ENCODE measurements around the gene KANSL1. TPM values are rescaled to one million over a fixed set of nuclear protein-coding genes. Genes with fewer than 3 reads are reported as not detected.
A peak's percentile ranks its signal among the peaks of the same experiment; 100 is the strongest.

KANSL1 gene
- total and polyA plus RNA-seq, 9 of the 15 experiments (the other 6 are each of a cell fraction or from before 2014, with no cell fraction given) = 3.6 to 55.4 (median 31.8) TPM

- intact Hi-C loops (cut with micrococcal nuclease) (no loop called here), in situ Hi-C loops (cut with MboI) (loop anchor here (5.0 to 25.0 kb wide), 3 partner anchors 217 to 837 kb away; no protein-coding TSS in a partner anchor)
- no peaks in the 10 kb centered on the region for H4K20me1 ChIP-seq (replicated peaks; ENCODE audit: control insufficient read depth, insufficient read depth, low read length)
- peaks cover 0 to 18% of the 10 kb centered on the region in 2 experiments; a peak in 2 of 5 replicates for H3K4me1 ChIP-seq (replicated peaks in 1 of 2; ENCODE audit: control insufficient read depth in 2 of 2, insufficient read depth in 2 of 2, low read length in 2 of 2)
- no peak overlapping the region for H3K27ac ChIP-seq (ENCODE audit: extremely low read depth, low read depth, low read length)
- no TSS peak for BruUV-seq (replicated peaks)
- no peaks in the 10 kb centered on the region for H3K27me3 ChIP-seq (ENCODE audit: control insufficient read depth in 2 of 2, insufficient read depth in 2 of 2, low read length in 2 of 2)
- no peaks in the 10 kb centered on the region for H3K9me3 ChIP-seq (replicated peaks; ENCODE audit: control insufficient read depth, insufficient read depth, low read depth, low read length)
- no peaks in the 10 kb centered on the region for H3K79me2 ChIP-seq (ENCODE audit: control insufficient read depth, insufficient read depth, low read length)
- H3K4me2 ChIP-seq (ENCODE audit: insufficient read depth, low read length) = no peak overlapping the region
- ChIA-PET POLR2A (interaction anchor here (1.1 kb wide), 1 partner anchor 9 kb away, joined by 3 read pairs; no protein-coding TSS in a partner anchor), CTCF (ENCODE audit: low intra/inter-chr PET ratio) (no interaction called here)
- no peaks in the 10 kb centered on the region for H3K36me3 ChIP-seq (ENCODE audit: control insufficient read depth, insufficient read depth, low read length)
- DNase-seq (ENCODE audit: extremely low read depth in 1 of 4, low spot score in 3 of 4) (no peak), ATAC-seq (no peak), FAIRE-seq (no peak)
- no peak for TF ChIP-seq BRF1 (IDR thresholded peaks at IDR 0.05; ENCODE audit: borderline replicate concordance, extremely low read depth, insufficient read length)
- TF ChIP-seq ZKSCAN8 (CRISPR knock-in tag; IDR thresholded peaks at IDR 0.05) = 0 out of 2 replicates have a peak, but pooled peaks have one; percentile 54
- H2AFZ ChIP-seq (ENCODE audit: low read depth, low read length) = no peak overlapping the region
- H3K9me1 ChIP-seq (ENCODE audit: control insufficient read depth, insufficient read depth, low read length) = no peaks in the 10 kb centered on the region
- no peak overlapping the region for H3K9ac ChIP-seq (ENCODE audit: insufficient read depth in 1 of 2, low read depth in 2 of 2, low read length in 2 of 2)
- WGBS (ENCODE audit: insufficient coverage, low coverage, missing lambda C conversion rate) = 41% methylated on average over 9 of the region's 9 CpGs
- H3K4me3 ChIP-seq = no peak overlapping the region
These were observed 193.3 kb downstream of the KANSL1 start for GRCh38 chr17:45999900-46000290.

GRCh38 chr17:45998987-45999899 is 194.0 kb downstream of the KANSL1 start, which contains the start of gene STH:
TSS of gene STH (plus strand) at chr17:45999250. CDS start at chr17:45999280, 30 bp downstream.
- Histone ChIP-seq H3K9ac (ENCODE audit: insufficient read depth in 1 of 2, low read depth in 2 of 2, low read length in 2 of 2) (peak within 1 kb of the TSS in 1 of 2 experiments; percentile 67; a peak in 2 of 4 replicates), H3K27ac (ENCODE audit: extremely low read depth, low read depth, low read length) (no peak within 1 kb of the TSS), H3K4me1 (replicated peaks in 1 of 2; ENCODE audit: control insufficient read depth in 2 of 2, insufficient read depth in 2 of 2, low read length in 2 of 2) (peaks cover 0 to 18% of the 10 kb centered on the region in 2 experiments; a peak in 2 of 5 replicates), H2AFZ (ENCODE audit: low read depth, low read length) (no peak within 1 kb of the TSS), H3K9me1 (ENCODE audit: control insufficient read depth, insufficient read depth, low read length) (no peaks in the 10 kb centered on the region), H3K79me2 (ENCODE audit: control insufficient read depth, insufficient read depth, low read length) (no peaks in the 10 kb centered on the region), H3K4me2 (ENCODE audit: insufficient read depth, low read length) (no peak within 1 kb of the TSS), H3K27me3 (ENCODE audit: control insufficient read depth in 2 of 2, insufficient read depth in 2 of 2, low read length in 2 of 2) (no peaks in the 10 kb centered on the region), H4K20me1 (replicated peaks; ENCODE audit: control insufficient read depth, insufficient read depth, low read length) (no peaks in the 10 kb centered on the region), H3K4me3 (no peak within 1 kb of the TSS), H3K36me3 (ENCODE audit: control insufficient read depth, insufficient read depth, low read length) (no peaks in the 10 kb centered on the region), H3K9me3 (replicated peaks; ENCODE audit: control insufficient read depth, insufficient read depth, low read depth, low read length) (no peaks in the 10 kb centered on the region)
- ATAC-seq (no peak), FAIRE-seq (no peak), DNase-seq (ENCODE audit: extremely low read depth in 1 of 4, low spot score in 3 of 4) (no peak)
- in situ Hi-C loops (cut with MboI) = loop anchor here (25.0 kb wide), 1 partner anchor 838 kb away; no protein-coding TSS in a partner anchor
- POLR2A ChIA-PET = no interaction called here
- 44% methylated on average over 8 of the region's 8 CpGs for WGBS (ENCODE audit: insufficient coverage, low coverage, missing lambda C conversion rate)
- CTCF ChIA-PET (ENCODE audit: low intra/inter-chr PET ratio) = no interaction called here
- BruUV-seq (replicated peaks) = no TSS peak
- intact Hi-C loops (cut with micrococcal nuclease) = no loop called here
- no peak for TF ChIP-seq ZNF124 (CRISPR knock-in tag; IDR thresholded peaks at IDR 0.05)
- no peak for TF ChIP-seq RAD21 (CRISPR knock-in tag; conservative IDR thresholded peaks at IDR 0.05 in 1 of 2, IDR thresholded peaks at IDR 0.05 in 1 of 2)
- TF ChIP-seq, protein P1, sequence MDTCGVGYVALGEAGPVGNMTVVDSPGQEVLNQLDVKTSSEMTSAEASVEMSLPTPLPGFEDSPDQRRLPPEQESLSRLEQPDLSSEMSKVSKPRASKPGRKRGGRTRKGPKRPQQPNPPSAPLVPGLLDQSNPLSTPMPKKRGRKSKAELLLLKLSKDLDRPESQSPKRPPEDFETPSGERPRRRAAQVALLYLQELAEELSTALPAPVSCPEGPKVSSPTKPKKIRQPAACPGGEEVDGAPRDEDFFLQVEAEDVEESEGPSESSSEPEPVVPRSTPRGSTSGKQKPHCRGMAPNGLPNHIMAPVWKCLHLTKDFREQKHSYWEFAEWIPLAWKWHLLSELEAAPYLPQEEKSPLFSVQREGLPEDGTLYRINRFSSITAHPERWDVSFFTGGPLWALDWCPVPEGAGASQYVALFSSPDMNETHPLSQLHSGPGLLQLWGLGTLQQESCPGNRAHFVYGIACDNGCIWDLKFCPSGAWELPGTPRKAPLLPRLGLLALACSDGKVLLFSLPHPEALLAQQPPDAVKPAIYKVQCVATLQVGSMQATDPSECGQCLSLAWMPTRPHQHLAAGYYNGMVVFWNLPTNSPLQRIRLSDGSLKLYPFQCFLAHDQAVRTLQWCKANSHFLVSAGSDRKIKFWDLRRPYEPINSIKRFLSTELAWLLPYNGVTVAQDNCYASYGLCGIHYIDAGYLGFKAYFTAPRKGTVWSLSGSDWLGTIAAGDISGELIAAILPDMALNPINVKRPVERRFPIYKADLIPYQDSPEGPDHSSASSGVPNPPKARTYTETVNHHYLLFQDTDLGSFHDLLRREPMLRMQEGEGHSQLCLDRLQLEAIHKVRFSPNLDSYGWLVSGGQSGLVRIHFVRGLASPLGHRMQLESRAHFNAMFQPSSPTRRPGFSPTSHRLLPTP (IDR thresholded peaks at IDR 0.05; ENCODE audit: borderline replicate concordance, extremely low read depth, insufficient read length) = peak; percentile 9
- TF ChIP-seq ZFP36 (IDR thresholded peaks at IDR 0.05; ENCODE audit: low read depth, low read length, partially characterized antibody) = peak; percentile 97
- TF ChIP-seq, protein P2, sequence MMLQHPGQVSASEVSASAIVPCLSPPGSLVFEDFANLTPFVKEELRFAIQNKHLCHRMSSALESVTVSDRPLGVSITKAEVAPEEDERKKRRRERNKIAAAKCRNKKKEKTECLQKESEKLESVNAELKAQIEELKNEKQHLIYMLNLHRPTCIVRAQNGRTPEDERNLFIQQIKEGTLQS (IDR thresholded peaks at IDR 0.05) = peak; percentile 52
- TF ChIP-seq, protein P2 (CRISPR knock-in tag; conservative IDR thresholded peaks at IDR 0.05) = no peak
- TF ChIP-seq ZNF197 (CRISPR knock-in tag; IDR thresholded peaks at IDR 0.05; ENCODE audit: low read depth) = no peak

Measured in K562 (cell line).